ENCODE results near the gene ZNF57. TPM values are rescaled to one million over a fixed set of nuclear protein-coding genes. Genes with fewer than 3 reads are reported as not detected.

The ZNF57 gene
- total and polyA plus RNA-seq, 2 of the 13 experiments (the other 11 are each of a cell fraction or from before 2014, with no cell fraction given) = 6.6 to 17.5 TPM

DNA sequence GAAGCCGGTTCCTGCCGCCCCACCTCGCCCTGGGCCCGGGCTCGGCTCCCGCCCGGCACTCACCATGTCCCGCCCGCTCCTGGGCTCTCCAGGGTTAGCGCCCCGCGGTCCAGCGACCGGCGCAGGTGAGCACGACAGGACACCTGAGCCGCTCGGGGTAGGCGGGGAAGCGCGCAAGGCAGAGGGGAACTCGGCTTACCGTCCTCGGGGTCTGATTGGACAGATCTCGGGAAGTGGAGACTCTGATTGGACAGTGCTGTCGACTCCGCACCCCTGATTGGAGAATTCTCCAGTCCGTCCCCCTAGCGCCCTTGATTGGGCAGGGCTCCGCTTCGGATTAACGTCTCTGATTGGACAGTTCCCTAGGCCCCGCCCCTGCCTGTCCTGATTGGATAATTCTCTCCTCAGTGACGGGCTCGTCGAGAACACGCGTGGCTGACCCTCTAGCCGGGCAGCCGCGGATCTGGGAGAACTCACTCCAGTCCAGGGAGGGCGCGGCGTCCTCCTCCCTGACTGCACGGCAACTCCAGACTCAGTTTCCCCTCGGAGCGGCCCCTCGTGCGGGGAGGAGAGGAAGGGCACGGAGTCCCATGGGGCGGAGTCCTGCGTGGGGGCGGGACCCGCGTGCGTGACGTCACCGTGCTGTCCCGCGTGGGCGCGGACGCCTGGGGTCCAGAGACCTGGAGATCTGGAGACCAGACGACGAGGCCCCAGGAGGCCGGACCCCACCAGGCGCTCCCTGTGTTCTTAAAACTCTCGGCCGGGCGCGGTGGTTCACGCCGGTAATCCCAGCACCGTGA lies 44.2 kb downstream of the ZNF57 start, which contains the start of gene ZNF77 (continued):
- TF ChIP-seq, protein P1, sequence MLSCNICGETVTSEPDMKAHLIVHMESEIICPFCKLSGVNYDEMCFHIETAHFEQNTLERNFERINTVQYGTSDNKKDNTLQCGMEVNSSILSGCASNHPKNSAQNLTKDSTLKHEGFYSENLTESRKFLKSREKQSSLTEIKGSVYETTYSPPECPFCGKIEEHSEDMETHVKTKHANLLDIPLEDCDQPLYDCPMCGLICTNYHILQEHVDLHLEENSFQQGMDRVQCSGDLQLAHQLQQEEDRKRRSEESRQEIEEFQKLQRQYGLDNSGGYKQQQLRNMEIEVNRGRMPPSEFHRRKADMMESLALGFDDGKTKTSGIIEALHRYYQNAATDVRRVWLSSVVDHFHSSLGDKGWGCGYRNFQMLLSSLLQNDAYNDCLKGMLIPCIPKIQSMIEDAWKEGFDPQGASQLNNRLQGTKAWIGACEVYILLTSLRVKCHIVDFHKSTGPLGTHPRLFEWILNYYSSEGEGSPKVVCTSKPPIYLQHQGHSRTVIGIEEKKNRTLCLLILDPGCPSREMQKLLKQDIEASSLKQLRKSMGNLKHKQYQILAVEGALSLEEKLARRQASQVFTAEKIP (CRISPR knock-in tag; IDR thresholded peaks at IDR 0.05; ENCODE audit: borderline replicate concordance) = no peak
- TF ChIP-seq, protein P2, sequence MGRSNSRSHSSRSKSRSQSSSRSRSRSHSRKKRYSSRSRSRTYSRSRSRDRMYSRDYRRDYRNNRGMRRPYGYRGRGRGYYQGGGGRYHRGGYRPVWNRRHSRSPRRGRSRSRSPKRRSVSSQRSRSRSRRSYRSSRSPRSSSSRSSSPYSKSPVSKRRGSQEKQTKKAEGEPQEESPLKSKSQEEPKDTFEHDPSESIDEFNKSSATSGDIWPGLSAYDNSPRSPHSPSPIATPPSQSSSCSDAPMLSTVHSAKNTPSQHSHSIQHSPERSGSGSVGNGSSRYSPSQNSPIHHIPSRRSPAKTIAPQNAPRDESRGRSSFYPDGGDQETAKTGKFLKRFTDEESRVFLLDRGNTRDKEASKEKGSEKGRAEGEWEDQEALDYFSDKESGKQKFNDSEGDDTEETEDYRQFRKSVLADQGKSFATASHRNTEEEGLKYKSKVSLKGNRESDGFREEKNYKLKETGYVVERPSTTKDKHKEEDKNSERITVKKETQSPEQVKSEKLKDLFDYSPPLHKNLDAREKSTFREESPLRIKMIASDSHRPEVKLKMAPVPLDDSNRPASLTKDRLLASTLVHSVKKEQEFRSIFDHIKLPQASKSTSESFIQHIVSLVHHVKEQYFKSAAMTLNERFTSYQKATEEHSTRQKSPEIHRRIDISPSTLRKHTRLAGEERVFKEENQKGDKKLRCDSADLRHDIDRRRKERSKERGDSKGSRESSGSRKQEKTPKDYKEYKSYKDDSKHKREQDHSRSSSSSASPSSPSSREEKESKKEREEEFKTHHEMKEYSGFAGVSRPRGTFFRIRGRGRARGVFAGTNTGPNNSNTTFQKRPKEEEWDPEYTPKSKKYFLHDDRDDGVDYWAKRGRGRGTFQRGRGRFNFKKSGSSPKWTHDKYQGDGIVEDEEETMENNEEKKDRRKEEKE (IDR thresholded peaks at IDR 0.05) = no peak
- TF ChIP-seq SALL2 (CRISPR knock-in tag; IDR thresholded peaks at IDR 0.05) (peak; percentile 58; the same call in 1 of the 2 replicates), ZSCAN20 (CRISPR knock-in tag; IDR thresholded peaks at IDR 0.05; ENCODE audit: borderline replicate concordance) (no peak; the same call in 1 of the 2 replicates), AHR (CRISPR knock-in tag; IDR thresholded peaks at IDR 0.05) (peak; percentile 79; the same call in 1 of the 2 replicates), SP140L (CRISPR knock-in tag; IDR thresholded peaks at IDR 0.05; ENCODE audit: borderline replicate concordance) (no peak), ZNF296 (CRISPR knock-in tag; conservative IDR thresholded peaks at IDR 0.05) (no peak), XBP1 (CRISPR knock-in tag; IDR thresholded peaks at IDR 0.05) (no peak)
- TF ChIP-seq, protein P3, sequence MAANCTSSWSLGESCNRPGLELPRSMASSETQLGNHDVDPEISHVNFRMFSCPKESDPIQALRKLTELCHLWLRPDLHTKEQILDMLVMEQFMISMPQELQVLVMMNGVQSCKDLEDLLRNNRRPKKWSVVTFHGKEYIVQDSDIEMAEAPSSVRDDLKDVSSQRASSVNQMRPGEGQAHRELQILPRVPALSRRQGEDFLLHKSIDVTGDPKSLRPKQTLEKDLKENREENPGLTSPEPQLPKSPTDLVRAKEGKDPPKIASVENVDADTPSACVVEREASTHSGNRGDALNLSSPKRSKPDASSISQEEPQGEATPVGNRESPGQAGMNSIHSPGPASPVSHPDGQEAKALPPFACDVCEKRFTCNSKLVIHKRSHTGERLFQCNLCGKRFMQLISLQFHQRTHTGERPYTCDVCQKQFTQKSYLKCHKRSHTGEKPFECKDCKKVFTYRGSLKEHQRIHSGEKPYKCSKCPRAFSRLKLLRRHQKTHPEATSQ (CRISPR knock-in tag; IDR thresholded peaks at IDR 0.05; ENCODE audit: borderline replicate concordance) = peak; percentile 74; the same call in 1 of the 2 replicates
- TF ChIP-seq, protein P4, sequence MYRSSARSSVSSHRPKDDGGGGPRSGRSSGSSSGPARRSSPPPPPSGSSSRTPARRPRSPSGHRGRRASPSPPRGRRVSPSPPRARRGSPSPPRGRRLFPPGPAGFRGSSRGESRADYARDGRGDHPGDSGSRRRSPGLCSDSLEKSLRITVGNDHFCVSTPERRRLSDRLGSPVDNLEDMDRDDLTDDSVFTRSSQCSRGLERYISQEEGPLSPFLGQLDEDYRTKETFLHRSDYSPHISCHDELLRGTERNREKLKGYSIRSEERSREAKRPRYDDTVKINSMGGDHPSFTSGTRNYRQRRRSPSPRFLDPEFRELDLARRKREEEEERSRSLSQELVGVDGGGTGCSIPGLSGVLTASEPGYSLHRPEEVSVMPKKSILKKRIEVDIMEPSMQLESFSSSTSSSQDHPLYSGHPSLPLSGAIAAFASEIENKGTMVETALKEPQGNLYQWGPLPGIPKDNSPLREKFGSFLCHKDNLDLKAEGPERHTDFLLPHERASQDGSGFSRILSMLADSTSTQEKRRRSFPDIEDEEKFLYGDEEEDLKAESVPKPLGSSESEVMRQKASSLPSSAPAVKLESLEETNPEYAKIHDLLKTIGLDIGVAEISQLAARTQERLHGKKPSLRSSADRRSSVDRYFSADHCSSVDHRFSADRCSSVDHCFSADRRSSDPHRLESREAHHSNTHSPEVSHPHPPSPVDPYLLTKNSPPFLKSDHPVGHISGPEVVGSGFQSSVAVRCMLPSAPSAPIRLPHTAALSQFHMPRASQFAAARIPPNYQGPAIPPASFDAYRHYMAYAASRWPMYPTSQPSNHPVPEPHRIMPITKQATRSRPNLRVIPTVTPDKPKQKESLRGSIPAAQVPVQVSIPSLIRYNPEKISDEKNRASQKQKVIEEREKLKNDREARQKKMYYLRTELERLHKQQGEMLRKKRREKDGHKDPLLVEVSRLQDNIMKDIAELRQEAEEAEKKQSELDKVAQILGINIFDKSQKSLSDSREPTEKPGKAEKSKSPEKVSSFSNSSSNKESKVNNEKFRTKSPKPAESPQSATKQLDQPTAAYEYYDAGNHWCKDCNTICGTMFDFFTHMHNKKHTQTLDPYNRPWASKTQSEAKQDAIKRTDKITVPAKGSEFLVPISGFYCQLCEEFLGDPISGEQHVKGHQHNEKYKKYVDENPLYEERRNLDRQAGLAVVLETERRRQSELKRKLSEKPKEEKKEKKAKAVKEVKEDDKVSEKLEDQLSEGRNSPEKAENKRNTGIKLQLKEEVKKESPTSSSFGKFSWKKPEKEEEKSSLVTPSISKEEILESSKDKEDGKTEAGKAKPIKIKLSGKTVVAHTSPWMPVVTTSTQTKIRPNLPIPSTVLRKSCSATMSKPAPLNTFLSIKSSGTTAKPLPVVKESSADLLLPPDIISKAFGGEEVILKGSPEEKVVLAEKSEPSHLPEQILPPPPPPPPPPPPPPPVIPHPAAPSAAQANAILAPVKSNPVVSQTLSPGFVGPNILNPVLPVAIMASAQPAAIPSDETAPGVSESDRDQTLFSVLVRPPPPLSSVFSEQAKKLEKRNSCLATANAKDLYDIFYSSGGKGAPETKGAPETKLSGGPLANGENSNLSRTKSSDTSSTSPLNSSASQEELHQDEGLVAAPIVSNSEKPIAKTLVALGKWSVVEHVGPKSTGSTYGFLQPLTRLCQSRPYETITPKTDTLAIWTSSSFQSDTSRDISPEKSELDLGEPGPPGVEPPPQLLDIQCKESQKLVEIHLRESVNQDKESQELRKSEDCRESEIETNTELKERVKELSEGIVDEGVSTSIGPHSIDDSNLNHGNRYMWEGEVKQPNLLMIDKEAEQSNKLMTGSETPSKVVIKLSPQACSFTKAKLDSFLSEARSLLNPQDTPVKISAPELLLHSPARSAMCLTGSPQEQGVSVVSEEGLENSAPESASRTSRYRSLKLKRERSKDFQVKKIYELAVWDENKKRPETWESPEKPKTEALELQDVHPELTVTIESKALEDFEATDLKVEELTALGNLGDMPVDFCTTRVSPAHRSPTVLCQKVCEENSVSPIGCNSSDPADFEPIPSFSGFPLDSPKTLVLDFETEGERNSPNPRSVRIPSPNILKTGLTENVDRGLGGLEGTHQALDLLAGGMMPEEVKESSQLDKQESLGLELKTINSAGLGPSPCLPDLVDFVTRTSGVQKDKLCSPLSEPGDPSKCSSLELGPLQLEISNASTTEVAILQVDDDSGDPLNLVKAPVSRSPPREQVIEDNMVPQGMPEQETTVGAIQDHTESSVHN (CRISPR knock-in tag; IDR thresholded peaks at IDR 0.05) = no peak; the same call in 1 of the 2 replicates
- TF ChIP-seq, protein P5, sequence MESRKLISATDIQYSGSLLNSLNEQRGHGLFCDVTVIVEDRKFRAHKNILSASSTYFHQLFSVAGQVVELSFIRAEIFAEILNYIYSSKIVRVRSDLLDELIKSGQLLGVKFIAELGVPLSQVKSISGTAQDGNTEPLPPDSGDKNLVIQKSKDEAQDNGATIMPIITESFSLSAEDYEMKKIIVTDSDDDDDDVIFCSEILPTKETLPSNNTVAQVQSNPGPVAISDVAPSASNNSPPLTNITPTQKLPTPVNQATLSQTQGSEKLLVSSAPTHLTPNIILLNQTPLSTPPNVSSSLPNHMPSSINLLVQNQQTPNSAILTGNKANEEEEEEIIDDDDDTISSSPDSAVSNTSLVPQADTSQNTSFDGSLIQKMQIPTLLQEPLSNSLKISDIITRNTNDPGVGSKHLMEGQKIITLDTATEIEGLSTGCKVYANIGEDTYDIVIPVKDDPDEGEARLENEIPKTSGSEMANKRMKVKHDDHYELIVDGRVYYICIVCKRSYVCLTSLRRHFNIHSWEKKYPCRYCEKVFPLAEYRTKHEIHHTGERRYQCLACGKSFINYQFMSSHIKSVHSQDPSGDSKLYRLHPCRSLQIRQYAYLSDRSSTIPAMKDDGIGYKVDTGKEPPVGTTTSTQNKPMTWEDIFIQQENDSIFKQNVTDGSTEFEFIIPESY (CRISPR knock-in tag; IDR thresholded peaks at IDR 0.05) = no peak; the same call in 1 of the 2 replicates
